Gastrocnemius medialis (tissue), 4 donors: ENCODE data around the gene NR2C2AP. TPM values are rescaled to one million over a fixed set of nuclear protein-coding genes. Genes with fewer than 3 reads are reported as not detected.

Experiments
- ATAC-seq, 2 donors: fragments of 150-250 bp; one replicate each; pipeline ENCODE4 v1.9.1; 2016
- DNase-seq, 2 donors: peaks; one replicate each; pipeline ENCODE4 v3.0.0-alpha.2; 2019
- H3K27ac ChIP-seq, 4 donors: fragments of 200-600 bp; sonication (generic); 1 replicate in 1 of 4; 2 replicates in 3 of 4; pipeline ENCODE4 v1.5.1; 2016 to 2018; ENCODE audit warnings: mild to moderate bottlenecking in 2 of 4, moderate library complexity in 1 of 4
- H3K27me3 ChIP-seq, 3 donors: fragments of 200-600 bp; sonication (generic) in 2 of 3; 1 replicate in 1 of 3; 2 replicates in 2 of 3; pipeline versions ENCODE4 v1.5.1 to v1.6.0; 2016 to 2019; ENCODE audit warnings: mild to moderate bottlenecking in 1 of 3, moderate library complexity in 1 of 3
- H3K36me3 ChIP-seq, 2 donors: fragments of 200-600 bp; sonication (generic) in 1 of 2; one replicate each; pipeline ENCODE4 v1.5.1; 2017 to 2018
- H3K4me1 ChIP-seq, 2 donors: fragments of 200-600 bp; sonication (generic) in 1 of 2; one replicate each; pipeline ENCODE4 v1.5.1; 2016 to 2017; ENCODE audit warnings: mild to moderate bottlenecking in 2 of 2
- H3K4me3 ChIP-seq, 4 donors: fragments of 200-600 bp; sonication (generic) in 3 of 4; 1 replicate in 1 of 4; 2 replicates in 3 of 4; pipeline ENCODE4 v1.5.1; 2016 to 2019; ENCODE audit warnings: mild to moderate bottlenecking in 2 of 4
- H3K9me3 ChIP-seq, 3 donors: fragments of 200-600 bp; sonication (generic) in 2 of 3; 1 replicate in 1 of 3; 2 replicates in 2 of 3; pipeline ENCODE4 v1.5.1; 2016 to 2019
- CTCF ChIP-seq, 5 experiments: fragments of 450-650 bp in 3 of 5; fragments of 200-600 bp in 2 of 5; sonication (generic) in 2 of 5; IDR thresholded peaks in 4 of 5; conservative IDR thresholded peaks in 1 of 5; 1 replicate in 4 of 5; 2 replicates in 1 of 5; pipeline ENCODE4 v1.5.1; 2016 to 2019; ENCODE audit warnings: antibody characterized with exemption in 5 of 5, mild to moderate bottlenecking in 3 of 5, moderate library complexity in 3 of 5
- POLR2A ChIP-seq, 2 donors: fragments of 450-650 bp; IDR thresholded peaks; one replicate each; pipeline ENCODE4 v1.6.1; 2017; ENCODE audit warnings: antibody characterized with exemption in 2 of 2, mild to moderate bottlenecking in 2 of 2, moderate library complexity in 2 of 2
- in situ Hi-C, 4 donors: fragments of 200-750 bp; cut with MboI; loops; one replicate each; pipeline versions ENCODE4 v1.15.0 to v1.8.0; 2017; ENCODE audit warnings: low sequenced_read_pairs in 4 of 4
- intact Hi-C: fragments of 100-400 bp; cut with DNase I; formaldehyde crosslinking; loops from one replicate; pipeline ENCODE4 v1.15.1; 2023; ENCODE audit warnings: low total_unique reads
- total RNA-seq, 4 donors: library from RNA; depleted of rRNA; stranded (reverse); fragments of >200 nt; gene quantifications; one replicate each; pipeline versions ENCODE4 v1.1.0 to v1.2.3, GENCODE V29; 2016

NR2C2AP gene
- total RNA-seq, 4 donors from 2014 or later: 4.7 to 19.0 (median 11.5) TPM

DNA sequence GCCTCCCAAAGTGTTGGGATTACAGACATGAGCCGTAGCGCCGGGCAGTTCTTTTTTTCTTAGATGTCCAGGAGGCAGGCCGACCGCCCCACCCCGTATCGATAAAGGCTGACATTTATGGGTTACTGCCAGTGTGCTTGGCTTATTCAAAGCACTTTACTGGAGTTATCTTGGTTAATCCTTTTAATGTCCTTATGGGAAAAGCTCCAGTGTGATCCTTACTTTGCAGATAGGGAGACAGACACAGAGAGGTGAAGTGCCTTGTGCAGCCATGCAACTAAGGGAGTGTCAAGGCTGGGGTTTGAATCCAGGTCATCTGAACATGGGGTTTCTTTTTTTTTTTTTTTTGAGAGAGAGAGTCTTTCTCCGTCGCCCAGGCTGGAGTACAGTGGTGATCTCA is 27.8 kb upstream of the NR2C2AP start:
- H3K27me3 ChIP-seq: peaks cover 21 to 50% (median 32%) of the 10 kb centered on the region in 3 donors

GRCh38 chr19:19229701-19230100 is 26.5 kb upstream of the NR2C2AP start:
- TF ChIP-seq POLR2A (IDR thresholded peaks at IDR 0.05) (no peak), CTCF (IDR thresholded peaks at IDR 0.05 in 4 of 5, conservative IDR thresholded peaks at IDR 0.05 in 1 of 5) (no peak)
- H3K36me3 ChIP-seq: no peaks in the 10 kb centered on the region
- H3K9me3 ChIP-seq: peaks cover 0 to 11% (median 5%) of the 10 kb centered on the region in 3 donors
- intact Hi-C loops: no loop called here
- H3K4me3 ChIP-seq: no peak overlapping the region
- H3K27me3 ChIP-seq: peaks cover 34 to 52% (median 42%) of the 10 kb centered on the region in 3 donors
- no peak overlapping the region for H3K27ac ChIP-seq
- no peaks in the 10 kb centered on the region for H3K4me1 ChIP-seq
- in situ Hi-C loops: no loop called here
- no peak for DNase-seq
- ATAC-seq: no peak

More for the DNA sequence above, 27.8 kb upstream of the NR2C2AP start:
- intact Hi-C loops: no loop called here
- TF ChIP-seq POLR2A (IDR thresholded peaks at IDR 0.05): no peak
- no peak for TF ChIP-seq CTCF (IDR thresholded peaks at IDR 0.05 in 4 of 5, conservative IDR thresholded peaks at IDR 0.05 in 1 of 5)
- H3K4me1 ChIP-seq: no peaks in the 10 kb centered on the region
- H3K27ac ChIP-seq: no peak overlapping the region
- H3K4me3 ChIP-seq: no peak overlapping the region
- peaks cover 0 to 23% (median 9%) of the 10 kb centered on the region in 3 donors for H3K9me3 ChIP-seq
- no peak for DNase-seq
- in situ Hi-C loops: no loop called here
- ATAC-seq: no peak
- no peaks in the 10 kb centered on the region for H3K36me3 ChIP-seq

- DNase-seq (no peak), ATAC-seq (no peak)
- intact Hi-C loops: no loop called here
- Histone ChIP-seq H3K4me1 (no peaks in the 10 kb centered on the region), H3K4me3 (no peak overlapping the region), H3K9me3 (no peaks in the 10 kb centered on the region), H3K27me3 (peaks cover 40 to 55% (median 51%) of the 10 kb centered on the region in 3 donors), H3K27ac (no peak overlapping the region), H3K36me3 (no peaks in the 10 kb centered on the region)
- no peak for TF ChIP-seq CTCF (IDR thresholded peaks at IDR 0.05 in 4 of 5, conservative IDR thresholded peaks at IDR 0.05 in 1 of 5)
- TF ChIP-seq POLR2A (IDR thresholded peaks at IDR 0.05): no peak
- in situ Hi-C loops: no loop called here
Observed at GRCh38 chr19:19227217-19227616, 24.0 kb upstream of the NR2C2AP start.

- Histone ChIP-seq H3K36me3 (no peaks in the 10 kb centered on the region), H3K9me3 (no peaks in the 10 kb centered on the region), H3K4me1 (no peaks in the 10 kb centered on the region), H3K4me3 (no peak overlapping the region), H3K27ac (no peak overlapping the region), H3K27me3 (peaks cover 40 to 52% (median 51%) of the 10 kb centered on the region in 3 donors)
- no peak for ATAC-seq
- intact Hi-C loops (no loop called here), in situ Hi-C loops (no loop called here)
- DNase-seq: no peak
- TF ChIP-seq POLR2A (IDR thresholded peaks at IDR 0.05): no peak
- no peak for TF ChIP-seq CTCF (IDR thresholded peaks at IDR 0.05 in 4 of 5, conservative IDR thresholded peaks at IDR 0.05 in 1 of 5)
Observed at GRCh38 chr19:19226663-19227062, 23.4 kb upstream of the NR2C2AP start.

- H3K36me3 ChIP-seq: no peaks in the 10 kb centered on the region
- ATAC-seq (no peak), DNase-seq (no peak)
- intact Hi-C loops: no loop called here
- TF ChIP-seq CTCF (IDR thresholded peaks at IDR 0.05 in 4 of 5, conservative IDR thresholded peaks at IDR 0.05 in 1 of 5) (no peak), POLR2A (IDR thresholded peaks at IDR 0.05) (no peak)
- no peak overlapping the region for H3K27ac ChIP-seq
- in situ Hi-C loops: no loop called here
- no peak overlapping the region for H3K4me3 ChIP-seq
- peaks cover 36 to 53% (median 51%) of the 10 kb centered on the region in 3 donors for H3K27me3 ChIP-seq
- no peaks in the 10 kb centered on the region for H3K9me3 ChIP-seq
- no peaks in the 10 kb centered on the region for H3K4me1 ChIP-seq
Observed at GRCh38 chr19:19226204-19226603, 23.0 kb upstream of the NR2C2AP start.
